AG04450 (cell line): ENCODE results near the gene S1PR5. TPM values are rescaled to one million over a fixed set of nuclear protein-coding genes. Genes with fewer than 3 reads are reported as not detected.
A peak's percentile ranks its signal among the peaks of the same experiment; 100 is the strongest.

Experiments used
- CTCF ChIA-PET: fragments of 300-600, 350-600 bp; formaldehyde crosslinking; extraction: SDS; loops from one replicate; lab custom pipeline; 2022; ENCODE audit warnings: antibody characterized with exemption, inconsistent platforms; lab: Charles Lee
- POLR2A ChIA-PET: fragments of 350-600 bp; formaldehyde crosslinking; extraction: SDS; loops from one replicate; lab custom pipeline; 2021; ENCODE audit warnings: antibody characterized with exemption, inconsistent platforms; lab: Yijun Ruan, JAX
- DNase-seq: peaks from one replicate; pipeline ENCODE4 v3.0.0-alpha.2; 2011; ENCODE audit warnings: low read depth, low spot score
- H3K27ac ChIP-seq: one replicate; pipeline ENCODE4 v1.5.1; 2012; ENCODE audit warnings: low read depth, low read length, control low read depth
- H3K27me3 ChIP-seq: one replicate; pipeline ENCODE4 v1.6.0; 2012; ENCODE audit warnings: low read length; ENCODE audit not compliant: control insufficient read depth, insufficient read depth
- H3K4me3 ChIP-seq: 2 replicates; pipeline ENCODE4 v1.5.1; 2011; ENCODE audit warnings: mild to moderate bottlenecking, low read depth, low read length, control low read depth
- H3K9me3 ChIP-seq: 2 replicates; pipeline ENCODE4 v1.5.1; 2012; ENCODE audit warnings: low read length; ENCODE audit not compliant: control insufficient read depth, insufficient read depth
- CTCF ChIP-seq: IDR thresholded peaks from 2 replicates; pipeline ENCODE4 v1.5.1; 2011; ENCODE audit warnings: low read depth, low read length, control low read depth, inconsistent platforms
- polyA minus RNA-seq: library from RNA; depleted of rRNA, polyadenylated mRNA; stranded (reverse); fragments of >200 nt; gene quantifications from 2 replicates; pipeline ENCODE4 v1.2.3, GENCODE V29; 2011; rRNA and poly(A)+ RNA removed
- polyA plus RNA-seq: library from polyadenylated mRNA; depleted of rRNA; stranded (reverse); fragments of >200 nt; gene quantifications from 2 replicates; pipeline ENCODE4 v1.2.3, GENCODE V29; 2011; rRNA removed

S1PR5 gene
- polyA plus RNA-seq, result 0.10 and 0.11 TPM in 2 replicates
- not detected in 2 replicates for polyA minus RNA-seq

DNA sequence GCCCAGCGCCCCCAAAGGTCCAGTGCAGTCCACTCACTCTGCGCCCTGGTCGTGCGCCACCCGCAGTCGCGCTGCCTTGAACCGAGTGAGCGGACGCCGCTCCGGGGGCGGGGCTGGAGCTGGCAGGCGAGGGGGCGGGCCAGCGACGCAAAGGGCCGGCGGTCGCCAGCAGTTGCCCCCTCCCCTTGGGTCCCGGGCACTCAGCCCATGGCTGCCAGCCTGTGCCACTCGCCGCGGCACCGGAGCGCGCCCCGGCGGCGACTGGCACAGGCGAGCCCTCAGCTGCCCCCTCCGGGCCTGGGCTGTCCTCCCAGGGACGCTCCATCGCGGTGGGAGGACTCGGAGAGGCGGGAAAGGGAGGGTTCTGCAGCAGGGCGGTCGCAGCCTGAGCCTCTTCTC is at the start of gene S1PR5:
S1PR5 (minus strand) TSS at position 87 of the 399 bp plus-strand sequence. CDS start 2,436 bp downstream, outside the sequence.
- POLR2A ChIA-PET, result no interaction called here
- CTCF ChIA-PET, result interaction anchor here (0.5 kb wide), 1 partner anchor 55 kb away, joined by 5 read pairs; no protein-coding TSS in a partner anchor
- peaks cover 52% of the 10 kb centered on the region for H3K27me3 ChIP-seq
- no peak within 1 kb of the TSS for H3K27ac ChIP-seq
- H3K9me3 ChIP-seq, result no peaks in the 10 kb centered on the region; the same call in 1 of the 2 replicates
- no peak for DNase-seq
- TF ChIP-seq CTCF, result no peak
- peak within 1 kb of the TSS; percentile 47 for H3K4me3 ChIP-seq

GRCh38 chr19:10566658-10567410 is 49.6 kb upstream of the S1PR5 start:
- H3K27me3 ChIP-seq, result no peaks in the 10 kb centered on the region
- H3K4me3 ChIP-seq, result peak overlapping the region; percentile 7; the same call in 1 of the 2 replicates
- H3K27ac ChIP-seq, result no peak overlapping the region
- ChIA-PET POLR2A (no interaction called here), CTCF (interaction anchor here (0.6 to 1.4 kb wide), 4 partner anchors 14 to 79 kb away, joined by 3 to 7 read pairs (median 3); no protein-coding TSS in a partner anchor)
- no peak for TF ChIP-seq CTCF
- DNase-seq, result no peak
- no peaks in the 10 kb centered on the region for H3K9me3 ChIP-seq

- no peak for DNase-seq
- Histone ChIP-seq H3K27ac (peak overlapping the region; percentile 47), H3K9me3 (no peaks in the 10 kb centered on the region), H3K27me3 (no peaks in the 10 kb centered on the region), H3K4me3 (peak overlapping the region; percentile 95)
- ChIA-PET POLR2A (interaction anchor here (0.7 kb wide), 2 partner anchors 11 to 30 kb away, joined by 3 to 6 read pairs; no protein-coding TSS in a partner anchor), CTCF (interaction anchor here (0.6 to 0.9 kb wide), 3 partner anchors 11 to 15 kb away, joined by 3 read pairs; no protein-coding TSS in a partner anchor)
- TF ChIP-seq CTCF, result no peak
These were observed 49.1 kb upstream of the S1PR5 start for GRCh38 chr19:10566408-10566657.

GRCh38 chr19:10565567-10566407 is 48.5 kb upstream of the S1PR5 start, which contains the start of gene KRI1:
Gene KRI1, minus strand, starts transcription at chr19:10566010. Its CDS starts 11 bp downstream, at chr19:10565999.
- Histone ChIP-seq H3K27ac (peak within 1 kb of the TSS; percentile 47), H3K27me3 (no peaks in the 10 kb centered on the region), H3K9me3 (no peaks in the 10 kb centered on the region), H3K4me3 (peak within 1 kb of the TSS; percentile 95)
- peak; percentile 93 for DNase-seq
- no peak; the same call in 1 of the 2 replicates for TF ChIP-seq CTCF
- CTCF ChIA-PET, result interaction anchor here (0.5 to 0.9 kb wide), 5 partner anchors 10 to 61 kb away, joined by 3 to 7 read pairs (median 4); no protein-coding TSS in a partner anchor
- POLR2A ChIA-PET, result interaction anchor here (0.7 kb wide), 2 partner anchors 10 to 31 kb away, joined by 3 to 6 read pairs; no protein-coding TSS in a partner anchor
